HCT116 (cell line): ENCODE results near the gene PRPF8. TPM values are rescaled to one million over a fixed set of nuclear protein-coding genes. Genes with fewer than 3 reads are reported as not detected.

Experiments
- ATAC-seq: fragments of 200-7000 bp; cut with Tn5 transposase; 2 replicates; pipeline ENCODE4 v1.9.1; 2020; ENCODE audit warnings: mild to moderate bottlenecking, moderate library complexity
- BruUV-seq: library from RNA; stranded (reverse); fragments of 400-500 nt; replicated peaks from 2 replicates; lab custom pipeline; 2021; lab: Mats Ljungman, UMichigan
- CTCF ChIA-PET: fragments of 300-600 bp; sonication (Branson Sonifier 250); formaldehyde crosslinking; loops from one replicate; lab custom pipeline; 2021; ENCODE audit warnings: antibody characterized with exemption; lab: Charles Lee
- POLR2A ChIA-PET: fragments of 300-600, 350-600 bp; sonication (Branson Sonifier 250); formaldehyde crosslinking; loops from one replicate; lab custom pipeline; 2021; ENCODE audit warnings: antibody characterized with exemption; lab: Charles Lee
- RAD21 ChIA-PET, 2 experiments: fragments of 300-600 bp; sonication (Branson Sonifier 250); formaldehyde crosslinking; loops; one replicate each; lab custom pipeline; 2023; ENCODE audit warnings: low total read pairs in 2 of 2; ENCODE audit not compliant: uncharacterized antibody in 2 of 2, unreplicated experiment in 2 of 2, low non-redundant PET in 1 of 2; lab: Charles Lee
- DNase-seq: peaks from one replicate; pipeline ENCODE4 v3.0.0-alpha.2; 2010; ENCODE audit warnings: low read depth, low spot score
- H2AFZ ChIP-seq: fragments of 200-600 bp; shearing (Covaris generic), sonication (generic); 2 replicates; pipeline ENCODE4 v1.6.1; 2017; ENCODE audit warnings: low read depth, mixed run types, mixed read lengths, antibody characterized with exemption, low read length; ENCODE audit not compliant: poor library complexity, severe bottlenecking
- H3K27ac ChIP-seq: 2 replicates; pipeline ENCODE4 v1.5.1; 2012; ENCODE audit warnings: low read depth, low read length
- H3K27me3 ChIP-seq: fragments of 200-600 bp; sonication (generic); 2 replicates; pipeline ENCODE4 v1.6.1; 2016; ENCODE audit warnings: mixed run types, low read length, mixed read lengths; ENCODE audit not compliant: insufficient read depth
- H3K36me3 ChIP-seq, 2 experiments: fragments of 200-500 bp in 1 of 2; fragments of 200-600 bp in 1 of 2; sonication (Bioruptor generic) in 1 of 2; sonication (generic) in 1 of 2; 2 replicates each; pipeline versions ENCODE4 v1.5.1 to v1.6.1; 2014 to 2016; ENCODE audit warnings: low read length in 2 of 2, inconsistent platforms in 1 of 2, mixed read lengths in 1 of 2, mixed run types in 1 of 2; ENCODE audit not compliant: insufficient read depth in 2 of 2, control insufficient read depth in 1 of 2
- H3K4me1 ChIP-seq, 2 experiments: fragments of 200-600 bp in 1 of 2; sonication (generic) in 1 of 2; 2 replicates each; pipeline versions ENCODE4 v1.5.1 to v1.6.1; 2012 to 2017; ENCODE audit warnings: low read length in 2 of 2, inconsistent platforms in 1 of 2, mild to moderate bottlenecking in 1 of 2, mixed read lengths in 1 of 2, mixed run types in 1 of 2, moderate library complexity in 1 of 2; ENCODE audit not compliant: insufficient read depth in 2 of 2, control insufficient read depth in 1 of 2
- H3K4me2 ChIP-seq: fragments of 200-600 bp; sonication (generic); 2 replicates; pipeline ENCODE4 v1.6.1; 2017; ENCODE audit warnings: mixed run types, low read length, mixed read lengths
- H3K4me3 ChIP-seq, 2 experiments: fragments of 200-600 bp in 1 of 2; sonication (generic) in 1 of 2; replicated peaks in 1 of 2; 2 replicates each; pipeline ENCODE4 v1.5.1; 2011 to 2016; ENCODE audit warnings: low read length in 2 of 2, control low read depth in 1 of 2, low read depth in 1 of 2, mild to moderate bottlenecking in 1 of 2, mixed read lengths in 1 of 2, mixed run types in 1 of 2
- H3K79me2 ChIP-seq: fragments of 200-600 bp; sonication (generic); 2 replicates; pipeline ENCODE4 v1.6.1; 2017; ENCODE audit warnings: mild to moderate bottlenecking, mixed run types, low read length, moderate library complexity, mixed read lengths; ENCODE audit not compliant: insufficient read depth
- H3K9ac ChIP-seq: fragments of 200-600 bp; sonication (generic); 2 replicates; pipeline ENCODE4 v1.6.1; 2016; ENCODE audit warnings: low read length, mixed read lengths
- H3K9me2 ChIP-seq: fragments of 200-600 bp; sonication (generic), shearing (Covaris generic); 2 replicates; pipeline ENCODE4 v1.6.1; 2017; ENCODE audit warnings: mixed run types, mild to moderate bottlenecking, moderate library complexity; ENCODE audit not compliant: insufficient read depth
- H3K9me3 ChIP-seq, 2 experiments: fragments of 200-500 bp in 1 of 2; fragments of 200-600 bp in 1 of 2; sonication (Bioruptor generic) in 1 of 2; sonication (generic) in 1 of 2; 2 replicates each; pipeline ENCODE4 v1.6.1; 2014 to 2017; ENCODE audit warnings: low read length in 2 of 2, mixed read lengths in 2 of 2, inconsistent platforms in 1 of 2, low read depth in 1 of 2, mild to moderate bottlenecking in 1 of 2, mixed run types in 1 of 2, moderate library complexity in 1 of 2; ENCODE audit not compliant: control insufficient read depth in 1 of 2, insufficient read depth in 1 of 2
- H4K20me1 ChIP-seq: fragments of 200-600 bp; sonication (generic), shearing (Covaris generic); 2 replicates; pipeline ENCODE4 v1.6.1; 2017; ENCODE audit warnings: mixed run types, mild to moderate bottlenecking, moderate library complexity; ENCODE audit not compliant: insufficient read depth
- CEBPB ChIP-seq: IDR thresholded peaks from 2 replicates; pipeline ENCODE4 v1.6.1; 2012; ENCODE audit warnings: low read depth
- EGR1 ChIP-seq: IDR thresholded peaks from 2 replicates; pipeline ENCODE4 v1.6.1; 2012; ENCODE audit warnings: low read depth
- ELF1 ChIP-seq: IDR thresholded peaks from 2 replicates; pipeline ENCODE4 v1.6.1; 2012; ENCODE audit warnings: low read depth, borderline replicate concordance
- EZH2 ChIP-seq: fragments of 200-600 bp; sonication (generic); IDR thresholded peaks from 2 replicates; pipeline ENCODE4 v1.6.1; 2017; ENCODE audit warnings: antibody characterized with exemption, mixed run types
- EZH2phosphoT487 ChIP-seq: fragments of 200-600 bp; IDR thresholded peaks from 2 replicates; pipeline ENCODE4 v1.6.1; 2018; ENCODE audit warnings: antibody characterized with exemption, borderline replicate concordance
- FOSL1 ChIP-seq: IDR thresholded peaks from 2 replicates; pipeline ENCODE4 v1.6.1; 2012; ENCODE audit warnings: low read depth
- JUND ChIP-seq: IDR thresholded peaks from 2 replicates; pipeline ENCODE4 v1.6.1; 2012
- POLR2AphosphoS5 ChIP-seq: IDR thresholded peaks from 2 replicates; pipeline ENCODE4 v1.6.1; 2011; ENCODE audit warnings: mild to moderate bottlenecking, low read depth, low read length, moderate library complexity
- RAD21 ChIP-seq: IDR thresholded peaks from 2 replicates; pipeline ENCODE4 v1.6.1; 2012; ENCODE audit warnings: low read depth, mild to moderate bottlenecking
- SIN3A ChIP-seq: IDR thresholded peaks from 2 replicates; pipeline ENCODE4 v1.6.1; 2012; ENCODE audit warnings: low read depth
- SP1 ChIP-seq: IDR thresholded peaks from 2 replicates; pipeline ENCODE4 v1.6.1; 2012; ENCODE audit warnings: low read depth
- TCF7L2 ChIP-seq: IDR thresholded peaks from 2 replicates; pipeline ENCODE4 v1.7.0; 2011; ENCODE audit warnings: borderline replicate concordance, inconsistent platforms; ENCODE audit not compliant: insufficient read depth, insufficient read length; ENCODE audit errors: extremely low read depth
- YY1 ChIP-seq: IDR thresholded peaks from 2 replicates; pipeline ENCODE4 v1.6.1; 2011; ENCODE audit warnings: low read length, low read depth, moderate library complexity, mild to moderate bottlenecking; ENCODE audit not compliant: insufficient replicate concordance; ENCODE audit errors: extremely low read depth
- ZFX ChIP-seq: fragments of 450-650 bp; IDR thresholded peaks from 2 replicates; pipeline ENCODE4 v1.6.1; 2017
- intact Hi-C: fragments of 100-400 bp; cut with micrococcal nuclease; formaldehyde crosslinking; loops from 2 replicates; pipeline ENCODE4 v1.10.0; 2022
- total RNA-seq: library from RNA; stranded (reverse); gene quantifications from one replicate; pipeline ENCODE4 v1.2.1, GENCODE V29; 2021; ENCODE audit not compliant: unreplicated experiment
- TF ChIP-seq, protein P1 (sequence below): IDR thresholded peaks from 2 replicates; pipeline ENCODE4 v1.6.1; 2012
- TF ChIP-seq, protein P2 (sequence below), 3 experiments: fragments of 200-600 bp in 1 of 3; sonication (generic) in 1 of 3; IDR thresholded peaks in 2 of 3; conservative IDR thresholded peaks in 1 of 3; 2 replicates each; pipeline ENCODE4 v1.5.1; 2012 to 2017; ENCODE audit warnings: low read depth in 2 of 3, low read length in 2 of 3, antibody characterized with exemption in 1 of 3, borderline replicate concordance in 1 of 3, control low read depth in 1 of 3, mild to moderate bottlenecking in 1 of 3, mixed read lengths in 1 of 3, mixed run types in 1 of 3, moderate library complexity in 1 of 3; ENCODE audit not compliant: insufficient read depth in 1 of 3
- TF ChIP-seq, protein P3 (sequence below): IDR thresholded peaks from 2 replicates; pipeline ENCODE4 v1.6.1; 2012
- TF ChIP-seq, protein P4 (sequence below): IDR thresholded peaks from 2 replicates; pipeline ENCODE4 v1.6.1; 2012; ENCODE audit warnings: low read depth
- TF ChIP-seq, protein P5 (sequence below): IDR thresholded peaks from 2 replicates; pipeline ENCODE4 v1.6.1; 2011; ENCODE audit warnings: mild to moderate bottlenecking, low read length, moderate library complexity; ENCODE audit not compliant: insufficient replicate concordance; ENCODE audit errors: extremely low read depth

The PRPF8 gene
- total RNA-seq, 1 experiment from 2014 or later: 386 TPM

DNA sequence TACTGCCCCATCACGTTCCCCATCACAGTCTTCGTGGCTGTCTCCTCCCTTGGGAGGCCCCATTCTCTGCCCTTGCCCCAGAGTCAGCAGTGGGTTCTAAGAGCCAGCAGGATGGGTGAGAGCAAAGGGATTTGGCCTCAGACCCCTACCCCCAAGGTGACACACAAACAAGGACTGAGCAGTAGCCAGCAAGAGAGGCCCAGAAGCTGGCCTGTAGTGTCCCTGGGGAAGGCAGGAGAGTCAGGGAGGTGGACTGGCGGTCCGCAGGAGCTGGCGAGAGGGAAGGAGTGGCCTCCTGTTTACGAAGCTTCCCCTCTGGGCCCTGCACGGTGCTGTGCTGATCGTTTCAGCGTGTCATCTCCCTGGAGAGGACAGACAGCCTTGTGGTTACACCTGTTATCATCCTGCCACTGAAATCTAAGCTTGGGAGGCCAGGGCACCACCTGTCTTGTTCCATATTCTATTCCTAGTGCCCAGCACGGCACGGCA lies 48.2 kb upstream of the PRPF8 start:
- Histone ChIP-seq H3K9ac (no peak overlapping the region), H3K4me1 (peaks cover 0 to 11% of the 10 kb centered on the region in 2 experiments; a peak in 2 of 4 replicates), H3K4me3 (no peak overlapping the region)
- ATAC-seq: no peak
- TF ChIP-seq SIN3A (no peak), SP1 (no peak), ELF1 (no peak), JUND (no peak), POLR2AphosphoS5 (no peak), CEBPB (no peak), TCF7L2 (no peak), FOSL1 (no peak), YY1 (no peak), EGR1 (no peak), RAD21 (no peak), ZFX (no peak), EZH2phosphoT487 (no peak), EZH2 (no peak)
- TF ChIP-seq, protein P1, sequence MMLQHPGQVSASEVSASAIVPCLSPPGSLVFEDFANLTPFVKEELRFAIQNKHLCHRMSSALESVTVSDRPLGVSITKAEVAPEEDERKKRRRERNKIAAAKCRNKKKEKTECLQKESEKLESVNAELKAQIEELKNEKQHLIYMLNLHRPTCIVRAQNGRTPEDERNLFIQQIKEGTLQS: no peak
- TF ChIP-seq, protein P2, sequence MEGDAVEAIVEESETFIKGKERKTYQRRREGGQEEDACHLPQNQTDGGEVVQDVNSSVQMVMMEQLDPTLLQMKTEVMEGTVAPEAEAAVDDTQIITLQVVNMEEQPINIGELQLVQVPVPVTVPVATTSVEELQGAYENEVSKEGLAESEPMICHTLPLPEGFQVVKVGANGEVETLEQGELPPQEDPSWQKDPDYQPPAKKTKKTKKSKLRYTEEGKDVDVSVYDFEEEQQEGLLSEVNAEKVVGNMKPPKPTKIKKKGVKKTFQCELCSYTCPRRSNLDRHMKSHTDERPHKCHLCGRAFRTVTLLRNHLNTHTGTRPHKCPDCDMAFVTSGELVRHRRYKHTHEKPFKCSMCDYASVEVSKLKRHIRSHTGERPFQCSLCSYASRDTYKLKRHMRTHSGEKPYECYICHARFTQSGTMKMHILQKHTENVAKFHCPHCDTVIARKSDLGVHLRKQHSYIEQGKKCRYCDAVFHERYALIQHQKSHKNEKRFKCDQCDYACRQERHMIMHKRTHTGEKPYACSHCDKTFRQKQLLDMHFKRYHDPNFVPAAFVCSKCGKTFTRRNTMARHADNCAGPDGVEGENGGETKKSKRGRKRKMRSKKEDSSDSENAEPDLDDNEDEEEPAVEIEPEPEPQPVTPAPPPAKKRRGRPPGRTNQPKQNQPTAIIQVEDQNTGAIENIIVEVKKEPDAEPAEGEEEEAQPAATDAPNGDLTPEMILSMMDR (IDR thresholded peaks at IDR 0.05 in 2 of 3, conservative IDR thresholded peaks at IDR 0.05 in 1 of 3; ENCODE audit: borderline replicate concordance in 1 of 3, insufficient read depth in 1 of 3, low read depth in 2 of 3, low read length in 2 of 3): no peak
- TF ChIP-seq, protein P3, sequence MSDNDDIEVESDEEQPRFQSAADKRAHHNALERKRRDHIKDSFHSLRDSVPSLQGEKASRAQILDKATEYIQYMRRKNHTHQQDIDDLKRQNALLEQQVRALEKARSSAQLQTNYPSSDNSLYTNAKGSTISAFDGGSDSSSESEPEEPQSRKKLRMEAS: no peak
- TF ChIP-seq, protein P4, sequence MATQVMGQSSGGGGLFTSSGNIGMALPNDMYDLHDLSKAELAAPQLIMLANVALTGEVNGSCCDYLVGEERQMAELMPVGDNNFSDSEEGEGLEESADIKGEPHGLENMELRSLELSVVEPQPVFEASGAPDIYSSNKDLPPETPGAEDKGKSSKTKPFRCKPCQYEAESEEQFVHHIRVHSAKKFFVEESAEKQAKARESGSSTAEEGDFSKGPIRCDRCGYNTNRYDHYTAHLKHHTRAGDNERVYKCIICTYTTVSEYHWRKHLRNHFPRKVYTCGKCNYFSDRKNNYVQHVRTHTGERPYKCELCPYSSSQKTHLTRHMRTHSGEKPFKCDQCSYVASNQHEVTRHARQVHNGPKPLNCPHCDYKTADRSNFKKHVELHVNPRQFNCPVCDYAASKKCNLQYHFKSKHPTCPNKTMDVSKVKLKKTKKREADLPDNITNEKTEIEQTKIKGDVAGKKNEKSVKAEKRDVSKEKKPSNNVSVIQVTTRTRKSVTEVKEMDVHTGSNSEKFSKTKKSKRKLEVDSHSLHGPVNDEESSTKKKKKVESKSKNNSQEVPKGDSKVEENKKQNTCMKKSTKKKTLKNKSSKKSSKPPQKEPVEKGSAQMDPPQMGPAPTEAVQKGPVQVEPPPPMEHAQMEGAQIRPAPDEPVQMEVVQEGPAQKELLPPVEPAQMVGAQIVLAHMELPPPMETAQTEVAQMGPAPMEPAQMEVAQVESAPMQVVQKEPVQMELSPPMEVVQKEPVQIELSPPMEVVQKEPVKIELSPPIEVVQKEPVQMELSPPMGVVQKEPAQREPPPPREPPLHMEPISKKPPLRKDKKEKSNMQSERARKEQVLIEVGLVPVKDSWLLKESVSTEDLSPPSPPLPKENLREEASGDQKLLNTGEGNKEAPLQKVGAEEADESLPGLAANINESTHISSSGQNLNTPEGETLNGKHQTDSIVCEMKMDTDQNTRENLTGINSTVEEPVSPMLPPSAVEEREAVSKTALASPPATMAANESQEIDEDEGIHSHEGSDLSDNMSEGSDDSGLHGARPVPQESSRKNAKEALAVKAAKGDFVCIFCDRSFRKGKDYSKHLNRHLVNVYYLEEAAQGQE: no peak
- TF ChIP-seq, protein P5, sequence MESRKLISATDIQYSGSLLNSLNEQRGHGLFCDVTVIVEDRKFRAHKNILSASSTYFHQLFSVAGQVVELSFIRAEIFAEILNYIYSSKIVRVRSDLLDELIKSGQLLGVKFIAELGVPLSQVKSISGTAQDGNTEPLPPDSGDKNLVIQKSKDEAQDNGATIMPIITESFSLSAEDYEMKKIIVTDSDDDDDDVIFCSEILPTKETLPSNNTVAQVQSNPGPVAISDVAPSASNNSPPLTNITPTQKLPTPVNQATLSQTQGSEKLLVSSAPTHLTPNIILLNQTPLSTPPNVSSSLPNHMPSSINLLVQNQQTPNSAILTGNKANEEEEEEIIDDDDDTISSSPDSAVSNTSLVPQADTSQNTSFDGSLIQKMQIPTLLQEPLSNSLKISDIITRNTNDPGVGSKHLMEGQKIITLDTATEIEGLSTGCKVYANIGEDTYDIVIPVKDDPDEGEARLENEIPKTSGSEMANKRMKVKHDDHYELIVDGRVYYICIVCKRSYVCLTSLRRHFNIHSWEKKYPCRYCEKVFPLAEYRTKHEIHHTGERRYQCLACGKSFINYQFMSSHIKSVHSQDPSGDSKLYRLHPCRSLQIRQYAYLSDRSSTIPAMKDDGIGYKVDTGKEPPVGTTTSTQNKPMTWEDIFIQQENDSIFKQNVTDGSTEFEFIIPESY: no peak
- TF ChIP-seq, all 23 proteins: peak for 0
- ChIA-PET CTCF (no interaction called here), RAD21 (no interaction called here), POLR2A (no interaction called here)
- intact Hi-C loops: no loop called here
- no peaks in the 10 kb centered on the region for H3K79me2 ChIP-seq
- H2AFZ ChIP-seq: no peak overlapping the region
- H3K4me2 ChIP-seq: no peak overlapping the region
- no peaks in the 10 kb centered on the region for H3K27me3 ChIP-seq
- H3K27ac ChIP-seq: no peak overlapping the region
- H3K36me3 ChIP-seq: no peaks in the 10 kb centered on the region
- no TSS peak for BruUV-seq
- no peaks in the 10 kb centered on the region for H4K20me1 ChIP-seq
- no peaks in the 10 kb centered on the region for H3K9me3 ChIP-seq
- H3K9me2 ChIP-seq: no peaks in the 10 kb centered on the region
- no peak for DNase-seq
